Posterior cingulate gyrus (tissue), 11 donors: Measurements from ENCODE around the gene MRPS33.
"Not testable (repeated sequence)": the region's sequence is repeated elsewhere in the genome, so short reads cannot be mapped to it uniquely, and the experiment has no call there.

Experiments
- DNase-seq, 10 donors: peaks; one replicate each; pipeline versions ENCODE4 v3.0.0 to v3.0.0-alpha.2; 2020 to 2021; ENCODE audit warnings: mixed read lengths in 3 of 10
- intact Hi-C: fragments of 100-400 bp; cut with DNase I; formaldehyde crosslinking; loops from one replicate; pipeline ENCODE4 v1.15.1; 2023

MRPS33 gene

DNA sequence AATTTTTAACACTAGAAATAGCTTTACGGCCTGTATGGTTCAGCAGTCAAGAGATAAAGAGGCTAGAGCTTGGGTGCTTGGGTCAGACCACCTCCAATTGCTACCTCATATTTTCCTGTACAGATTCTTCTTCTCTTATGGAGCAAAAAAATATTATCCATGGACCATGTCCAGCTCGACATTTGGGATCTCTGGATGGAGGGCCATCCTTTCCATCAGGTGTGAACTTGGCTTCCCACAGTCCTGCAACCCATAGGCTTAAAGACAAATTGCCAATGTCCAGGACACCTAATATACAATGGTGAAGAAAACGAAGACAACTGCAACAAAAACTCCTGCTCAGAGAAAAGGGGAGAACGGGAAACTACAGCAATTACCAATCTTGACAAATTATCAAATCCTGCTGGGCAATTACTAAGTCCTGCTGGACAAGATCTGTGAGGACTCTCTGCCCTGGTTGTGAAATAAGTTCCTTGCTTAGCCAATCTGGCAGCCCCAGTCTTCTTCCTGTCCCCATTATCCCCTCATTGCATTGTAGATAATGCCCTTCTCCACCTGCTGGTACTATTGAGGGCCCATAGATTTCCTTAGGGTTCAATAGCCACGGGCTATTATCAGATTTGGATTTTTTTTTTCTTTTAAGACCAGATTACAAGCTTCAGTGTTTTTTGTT is 48.1 kb downstream of the MRPS33 start:
- DNase-seq = no peak
- intact Hi-C loops = no loop called here

DNA sequence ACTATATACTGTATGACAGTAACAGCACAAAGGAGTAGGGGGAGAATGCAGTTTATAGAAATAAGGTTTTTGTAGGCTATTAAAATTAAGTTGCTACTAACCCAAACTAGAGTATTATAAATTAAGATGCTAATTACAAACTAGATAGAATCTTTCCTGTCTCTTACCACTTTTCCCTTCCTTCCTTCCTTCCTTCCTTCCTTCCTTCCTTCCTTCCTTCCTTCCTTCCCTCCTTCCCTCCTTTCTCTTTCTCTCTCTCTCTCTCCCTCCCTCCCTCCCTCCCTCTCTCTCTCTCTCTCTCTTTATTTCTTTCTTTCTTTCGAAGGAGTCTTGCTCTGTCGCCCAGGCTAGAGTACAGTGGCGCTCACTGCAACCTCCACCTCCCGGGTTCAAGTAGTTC is 53.6 kb downstream of the MRPS33 start:
- DNase-seq = no peak
- intact Hi-C loops = no loop called here

GRCh38 chr7:140956997-140957396 is 57.8 kb downstream of the MRPS33 start:
- intact Hi-C loops, DNase-seq: not testable (repeated sequence)
